Fibroblast of skin of scalp (primary cell): Measurements from ENCODE around the gene CDC73. TPM values are rescaled to one million over a fixed set of nuclear protein-coding genes. Genes with fewer than 3 reads are reported as not detected.

Experiments
- DNase-seq: peaks from one replicate; pipeline ENCODE4 v3.0.0-alpha.2; 2013
- polyA plus RNA-seq, 2 experiments: library from polyadenylated mRNA; unstranded; fragments of 120-200 nt; gene quantifications; one replicate each; pipeline ENCODE4 v1.2.1, GENCODE V29; 2013; ENCODE audit not compliant: insufficient read length in 2 of 2

The CDC73 gene
- polyA plus RNA-seq (2013, experiment 1 of 2; ENCODE audit: insufficient read length) = 42.3 TPM
- 48.8 TPM for polyA plus RNA-seq (2013, experiment 2 of 2; ENCODE audit: insufficient read length)

- DNase-seq = peak; percentile 98
These were observed at the start of gene CDC73 for GRCh38 chr1:193121616-193122593. Gene CDC73 (plus strand): TSS chr1:193122031. CDS start chr1:193122201, 170 bp downstream.

GRCh38 chr1:193077991-193078390 is 43.8 kb upstream of the CDC73 start:
- peak; percentile 49 for DNase-seq

DNA sequence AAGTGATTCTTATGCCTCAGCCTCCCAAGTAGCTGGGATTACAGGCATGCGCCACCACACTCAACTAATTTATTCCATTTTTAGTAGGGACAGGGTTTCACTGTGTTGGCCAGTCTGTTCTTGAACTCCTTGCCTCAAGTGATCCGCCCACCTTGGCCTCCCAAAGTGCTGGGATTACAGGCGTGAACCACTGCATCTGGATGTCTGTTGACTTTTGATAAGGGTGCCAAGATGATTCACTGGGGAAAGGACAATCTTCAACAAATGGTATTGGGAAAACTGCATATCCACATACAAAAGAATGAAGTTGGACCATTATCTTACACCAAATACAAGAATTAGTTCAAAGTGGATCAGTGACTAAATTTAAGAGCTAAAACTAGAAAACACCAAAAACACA is 42.6 kb upstream of the CDC73 start:
- DNase-seq = no peak

- no peak for DNase-seq
These were observed 38.3 kb upstream of the CDC73 start for GRCh38 chr1:193083365-193084088.

- no peak for DNase-seq
These were observed 36.6 kb upstream of the CDC73 start for GRCh38 chr1:193085263-193085662.

GRCh38 chr1:193086342-193086741 is 35.5 kb upstream of the CDC73 start:
- DNase-seq = no peak

DNA sequence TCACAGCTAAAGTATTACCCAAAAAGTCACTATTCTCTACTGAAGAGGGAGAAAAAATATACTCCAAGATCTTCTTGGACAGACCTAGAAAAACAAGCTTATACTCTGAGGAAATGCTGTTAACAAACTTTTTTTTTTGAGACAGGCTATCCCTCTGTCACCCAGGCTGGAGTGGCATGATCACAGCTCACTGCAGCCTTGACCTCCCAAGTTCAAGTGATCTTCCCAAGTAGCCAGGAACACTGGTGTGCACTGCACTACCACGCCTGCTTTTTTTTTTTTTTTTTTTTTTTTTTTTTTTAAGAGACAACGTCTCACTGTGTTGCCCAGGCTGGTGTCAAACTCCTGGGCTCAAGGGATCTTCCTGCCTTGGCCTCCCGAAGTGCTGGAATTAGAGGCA is 33.9 kb upstream of the CDC73 start:
- no peak for DNase-seq

DNA sequence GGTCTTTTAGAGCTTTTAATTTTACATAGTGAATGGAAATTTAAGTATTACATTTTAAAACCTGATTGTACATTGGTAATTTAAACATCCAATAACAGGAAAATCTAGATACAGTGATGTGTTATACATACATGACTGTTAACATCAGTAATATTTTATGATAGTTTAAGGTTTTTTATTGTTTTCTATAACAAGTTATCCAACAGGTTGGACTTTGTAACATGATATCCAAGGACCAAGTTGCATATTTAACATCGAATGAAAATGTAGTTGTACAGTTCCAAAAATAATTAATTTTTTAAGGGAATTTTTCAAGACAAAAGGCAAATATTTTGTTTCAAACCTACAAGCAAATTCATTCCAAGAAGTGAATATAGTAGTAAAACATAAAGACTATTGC is 31.0 kb upstream of the CDC73 start:
- DNase-seq = no peak

- no peak for DNase-seq
These were observed 27.7 kb upstream of the CDC73 start for GRCh38 chr1:193094112-193094511.

- DNase-seq = no peak
These were observed 19.2 kb upstream of the CDC73 start for GRCh38 chr1:193102662-193103061.

GRCh38 chr1:193103759-193104501 is 17.9 kb upstream of the CDC73 start:
- no peak for DNase-seq

DNA sequence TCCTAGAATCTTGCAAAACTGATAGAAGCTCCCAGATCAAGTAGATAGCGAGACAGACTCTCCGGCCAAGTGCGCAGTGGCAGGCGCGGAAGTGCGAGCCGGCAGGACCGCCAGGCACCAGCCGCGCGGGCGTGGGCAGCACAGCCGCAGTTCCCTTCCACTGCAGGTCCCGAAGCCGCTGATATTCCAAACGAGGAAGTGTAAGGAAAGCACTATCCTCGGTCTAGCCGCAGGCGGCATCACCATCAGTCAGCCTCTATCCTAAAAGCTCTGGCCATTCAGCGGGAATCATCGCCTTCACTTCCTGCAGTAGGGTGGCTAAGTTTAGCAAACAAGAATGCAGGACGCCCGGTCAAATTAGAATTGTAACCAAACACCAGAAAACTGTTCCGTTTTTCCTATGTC is 17.3 kb upstream of the CDC73 start:
- peak; percentile 54 for DNase-seq

- peak; percentile 88 for DNase-seq
These were observed 16.7 kb upstream of the CDC73 start, which contains the start of gene GLRX2 for GRCh38 chr1:193104907-193105820. Gene GLRX2 (minus strand): TSS chr1:193105414. CDS start chr1:193105382, 32 bp downstream.

DNA sequence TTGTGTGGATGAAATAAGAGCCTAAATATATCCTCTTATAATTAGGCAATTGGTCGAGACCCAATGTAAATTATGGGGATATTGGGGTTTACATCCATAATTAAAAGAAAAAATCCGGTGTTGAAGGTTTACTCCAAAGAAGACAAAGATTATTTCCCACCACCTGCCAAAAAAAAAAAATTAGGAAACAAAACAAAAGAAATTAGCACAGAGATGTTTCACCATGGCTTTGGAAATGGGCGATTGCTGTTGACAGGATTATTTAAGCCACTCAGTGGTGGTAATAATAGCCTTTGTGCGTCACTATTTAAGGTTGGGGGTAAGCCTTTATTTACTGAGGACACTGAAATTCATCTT is 16.0 kb upstream of the CDC73 start:
- DNase-seq = no peak

DNA sequence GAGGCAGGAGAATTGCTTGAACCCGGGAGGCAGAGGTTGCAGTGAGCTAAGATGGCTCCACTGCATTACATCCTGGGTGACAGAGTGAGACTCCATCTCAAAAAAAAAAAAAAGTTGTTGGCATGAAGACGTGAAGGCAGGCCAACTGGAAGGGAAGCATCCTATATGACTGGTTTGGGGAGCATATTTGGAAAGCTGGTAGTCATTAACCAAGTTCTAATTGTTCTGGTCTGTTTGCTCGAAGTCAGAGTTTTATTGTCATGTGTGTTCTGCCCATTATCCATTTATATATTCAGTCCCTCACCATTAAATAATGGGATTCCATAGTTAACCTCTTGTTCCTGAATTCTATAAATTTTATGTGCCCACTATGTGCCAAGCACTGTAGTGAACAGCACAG is 13.4 kb upstream of the CDC73 start:
- DNase-seq = no peak

GRCh38 chr1:193109619-193110018 is 12.2 kb upstream of the CDC73 start:
- no peak for DNase-seq

GRCh38 chr1:193110246-193110645 is 11.6 kb upstream of the CDC73 start:
- DNase-seq = no peak

DNA sequence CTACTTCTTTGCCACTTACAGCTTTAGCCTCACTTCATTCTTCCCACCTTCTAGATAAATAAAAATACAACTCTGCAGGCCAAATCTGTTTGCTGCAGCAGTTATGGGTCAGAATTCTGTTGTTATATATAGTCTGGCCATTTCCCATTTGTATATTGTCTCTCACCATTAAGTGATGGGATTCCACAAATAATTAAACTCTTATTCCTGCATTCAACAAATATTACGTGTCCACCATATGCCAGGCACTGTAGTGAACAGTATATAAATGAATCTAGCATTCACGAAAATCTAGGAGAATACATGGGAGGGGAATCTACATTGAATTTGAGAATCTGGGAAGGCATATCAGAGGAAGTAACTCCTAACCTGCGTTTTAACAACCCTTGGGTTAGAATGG is 11.0 kb upstream of the CDC73 start:
- no peak for DNase-seq

DNA sequence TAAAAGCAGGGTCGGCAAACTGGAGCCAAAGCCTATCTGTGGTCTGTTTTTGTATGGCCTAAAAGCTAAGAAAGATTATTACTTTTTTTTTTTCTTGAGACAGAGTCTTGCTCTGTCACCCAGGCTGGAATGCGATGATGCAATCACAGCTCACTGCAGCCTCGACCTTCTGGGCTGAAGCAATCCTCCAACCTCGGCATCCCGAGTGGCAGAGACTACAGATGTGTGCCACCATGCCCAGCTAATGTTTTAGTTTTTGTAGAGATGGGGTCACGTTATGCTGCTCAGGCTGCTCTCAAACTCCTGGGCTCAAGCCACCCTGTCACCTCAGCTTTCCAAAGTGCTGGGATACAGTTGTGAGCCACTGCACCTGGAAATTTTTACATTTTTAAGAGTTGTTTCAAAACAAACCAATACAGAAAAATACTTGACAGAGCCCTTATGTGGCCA is 10.2 kb upstream of the CDC73 start:
- peak; percentile 93 for DNase-seq

DNA sequence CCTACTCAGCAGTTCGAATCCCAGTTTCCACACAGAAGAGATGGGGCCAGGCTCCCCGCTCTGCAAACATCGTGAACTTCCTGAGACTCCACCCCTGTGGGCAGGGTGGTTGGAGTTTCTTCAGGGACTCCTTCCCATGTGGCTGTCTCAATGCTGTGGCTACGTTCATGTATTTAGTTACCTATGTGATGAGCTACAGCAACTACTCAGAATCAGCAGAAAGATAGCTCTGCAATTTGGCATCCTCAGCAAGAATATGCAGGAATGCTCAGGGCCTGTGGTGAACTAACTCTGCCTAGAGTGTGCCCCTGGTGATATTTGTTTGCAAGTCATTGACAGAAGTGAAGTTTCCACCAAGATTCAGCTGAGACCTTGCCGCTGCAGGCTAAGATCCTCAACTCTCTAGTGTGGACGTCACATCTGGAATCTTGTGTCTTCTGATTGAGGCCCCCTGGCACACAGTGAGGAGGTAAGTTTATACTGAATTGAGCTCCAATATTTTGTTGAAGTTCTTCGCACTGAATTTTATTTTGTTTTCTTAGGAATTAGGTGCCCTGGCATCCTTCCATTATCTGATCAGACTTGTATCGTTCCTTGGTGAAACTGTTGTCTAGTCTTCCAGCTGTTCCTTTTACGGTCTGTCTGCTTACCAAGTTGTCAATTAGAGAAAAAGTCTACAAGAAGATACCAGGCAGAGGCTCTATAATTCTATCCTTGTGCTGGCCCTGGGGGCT is 8.4 kb upstream of the CDC73 start:
- no peak for DNase-seq

GRCh38 chr1:193113992-193114332 is 7.9 kb upstream of the CDC73 start:
- DNase-seq = no peak
